Stimulated activated CD8-positive, alpha-beta memory T cell treated with anti-CD3 and anti-CD28 coated beads, Interleukin-7, amount 100 ng/mL, for 24 hours (primary cell): ENCODE measurements around the gene ZNF709.
"Not testable (repeated sequence)": the region's sequence is repeated elsewhere in the genome, so short reads cannot be mapped to it uniquely, and the experiment has no call there.

ENCODE experiments used
- DNase-seq: peaks from one replicate; pipeline ENCODE4 v3.0.0-alpha.2; 2020; ENCODE audit warnings: low read depth

Gene ZNF709

GRCh38 chr19:12450844-12451243 is 33.8 kb downstream of the ZNF709 start:
- no peak for DNase-seq

GRCh38 chr19:12448808-12449207 is 35.8 kb downstream of the ZNF709 start:
- no peak for DNase-seq

GRCh38 chr19:12440541-12441316 is 43.9 kb downstream of the ZNF709 start, which contains the start of gene ZNF443:
Gene ZNF443 (minus strand): TSS chr19:12441021. CDS start chr19:12440914, 107 bp downstream.
- DNase-seq, result peak; percentile 97

- peak; percentile 31 for DNase-seq
Observed at GRCh38 chr19:12439686-12440540, 44.7 kb downstream of the ZNF709 start.

GRCh38 chr19:12430726-12431299 is 53.8 kb downstream of the ZNF709 start:
- DNase-seq, result not testable (repeated sequence)

GRCh38 chr19:12425888-12426274 is 58.7 kb downstream of the ZNF709 start:
- no peak for DNase-seq

- no peak for DNase-seq
Observed at GRCh38 chr19:12425236-12425887, 59.3 kb downstream of the ZNF709 start.

- DNase-seq, result not testable (repeated sequence)
Observed at GRCh38 chr19:12417273-12417672, 67.3 kb downstream of the ZNF709 start.

GRCh38 chr19:12411893-12412292 is 72.7 kb downstream of the ZNF709 start:
- DNase-seq, result no peak
